Measurements from ENCODE around the gene PANX1.

- no peak for TF ChIP-seq CTCF (IDR thresholded peaks at IDR 0.05)
- no peak for TF ChIP-seq EP300 (IDR thresholded peaks at IDR 0.05; ENCODE audit: borderline replicate concordance in 1 of 2, low read depth in 1 of 2, low read length in 1 of 2)
- TF ChIP-seq EZH2phosphoT487 (IDR thresholded peaks at IDR 0.05; ENCODE audit: borderline replicate concordance, low read depth) = no peak
Measured at GRCh38 chr11:94150704-94151685, 22.4 kb downstream of the PANX1 start.
